HepG2 (cell line): ENCODE measurements around the gene ISOC2. TPM values are rescaled to one million over a fixed set of nuclear protein-coding genes. Genes with fewer than 3 reads are reported as not detected.

ENCODE experiments used
- ARID5B ChIP-seq: IDR thresholded peaks from 2 replicates; pipeline ENCODE4 v1.4.0; 2020; ENCODE audit warnings: mild to moderate bottlenecking, missing genetic modification reagents
- ATF4 ChIP-seq, 2 experiments: fragments of 450-650 bp in 1 of 2; sonication (generic) in 1 of 2; formaldehyde crosslinking; IDR thresholded peaks; 2 replicates each; pipeline versions ENCODE4 v1.5.0 to v1.8.0; 2020 to 2022; ENCODE audit warnings: mild to moderate bottlenecking in 1 of 2, missing genetic modification reagents in 1 of 2
- ETV6 ChIP-seq: sonication (generic); formaldehyde crosslinking; conservative IDR thresholded peaks from 2 replicates; pipeline ENCODE4 v1.4.0; 2020; ENCODE audit warnings: missing genetic modification reagents
- GMEB1 ChIP-seq: sonication (generic); formaldehyde crosslinking; IDR thresholded peaks from 2 replicates; pipeline ENCODE4 v1.5.1; 2020; ENCODE audit warnings: missing genetic modification reagents, mild to moderate bottlenecking, borderline replicate concordance
- IRF1 ChIP-seq: sonication (generic); formaldehyde crosslinking; IDR thresholded peaks from 2 replicates; pipeline ENCODE4 v1.4.0; 2020; ENCODE audit warnings: low read depth, mild to moderate bottlenecking, missing genetic modification reagents
- KDM5B ChIP-seq: sonication (generic); formaldehyde crosslinking; IDR thresholded peaks from 2 replicates; pipeline ENCODE4 v1.4.0; 2020; ENCODE audit warnings: missing genetic modification reagents, mild to moderate bottlenecking, borderline replicate concordance
- MEF2D ChIP-seq: sonication (generic); formaldehyde crosslinking; IDR thresholded peaks from 2 replicates; pipeline ENCODE4 v1.5.1; 2020; ENCODE audit warnings: mild to moderate bottlenecking, missing genetic modification reagents
- RFXAP ChIP-seq: sonication (generic); formaldehyde crosslinking; IDR thresholded peaks from 2 replicates; pipeline ENCODE4 v1.4.0; 2020; ENCODE audit warnings: missing genetic modification reagents, borderline replicate concordance
- RNF2 ChIP-seq: fragments of 450-650 bp; conservative IDR thresholded peaks from 2 replicates; pipeline ENCODE4 v1.6.1; 2016; ENCODE audit warnings: low read depth
- TRIM22 ChIP-seq: fragments of 450-650 bp; IDR thresholded peaks from 2 replicates; pipeline ENCODE4 v1.6.1; 2017
- ZBTB33 ChIP-seq: sonication (generic); formaldehyde crosslinking; IDR thresholded peaks from 2 replicates; pipeline ENCODE4 v1.4.0; 2020; ENCODE audit warnings: missing genetic modification reagents
- ZNF629 ChIP-seq: sonication (generic); formaldehyde crosslinking; conservative IDR thresholded peaks from 2 replicates; pipeline ENCODE4 v1.5.0; 2020; ENCODE audit warnings: missing genetic modification reagents
- ZNF792 ChIP-seq: IDR thresholded peaks from 2 replicates; pipeline ENCODE4 v1.6.1; 2016
- polyA plus RNA-seq, 8 experiments: library from polyadenylated mRNA; depleted of rRNA in 3 of 8; stranded (reverse) in 7 of 8; unstranded in 1 of 8; fragments of >200 nt; fragmentation: Illumina TruSeq in 4 of 8; extraction: Trizol in 4 of 8; gene quantifications; 2 replicates each; pipeline versions ENCODE4 v1.2.1 to v1.2.3, GENCODE V29; 2011 to 2016; ENCODE audit warnings: low read depth in 4 of 8, missing spikeins in 1 of 8, mixed read lengths in 1 of 8; ENCODE audit not compliant: insufficient read depth in 1 of 8
- total RNA-seq, 5 experiments: library from RNA; depleted of rRNA; stranded (reverse); fragments of >200 nt; fragmentation: Illumina TruSeq; extraction: Trizol; gene quantifications; 2 replicates each; pipeline ENCODE4 v1.2.3, GENCODE V29; 2016; ENCODE audit warnings: low read depth in 1 of 5

Gene ISOC2
- total and polyA plus RNA-seq, 2 of the 13 experiments (the other 11 are each of a cell fraction or from before 2014, with no cell fraction given) = 76.8 to 105 TPM

- TF ChIP-seq ARID5B (CRISPR knock-in tag) (peak; percentile 33), RFXAP (CRISPR knock-in tag) (no peak), ZNF792 (CRISPR knock-in tag) (no peak), ZNF629 (CRISPR knock-in tag) (peak; percentile 19; the same call in 1 of the 2 replicates), ETV6 (CRISPR knock-in tag) (no peak), RNF2 (no peak), GMEB1 (no peak), MEF2D (CRISPR knock-in tag) (peak; percentile 30; the same call in 1 of the 2 replicates), ATF4 (CRISPR knock-in tag; IDR thresholded peaks at IDR 0.05) (0 out of 4 replicates have a peak, but pooled peaks of 1 of the 2 experiments have one; percentile 5), KDM5B (no peak), IRF1 (CRISPR knock-in tag) (no peak), TRIM22 (no peak), ZBTB33 (CRISPR knock-in tag) (no peak)
Measured at GRCh38 chr19:55459950-55460657, 1.3 kb downstream of the ISOC2 start (continued).
